Measurements from ENCODE around the gene MID2. TPM values are rescaled to one million over a fixed set of nuclear protein-coding genes. Genes with fewer than 3 reads are reported as not detected.

Gene MID2
- total RNA-seq, 2 experiments from 2014 or later, result 9.0 to 9.7 TPM

Other genes starting within 250 kb of the MID2 start
- 100 to 1,000 TPM; 132 to 141 TPM for gene PRPS1, start 197.4 kb upstream of the MID2 start, total RNA-seq
- gene TSC22D3, start 50.1 kb upstream of the MID2 start, total RNA-seq, result 10 to 100 TPM; 26.0 to 28.2 TPM
- not detected for gene NCBP2L, start 48.1 kb upstream of the MID2 start, total RNA-seq
- gene TEX13B, start 156.5 kb downstream of the MID2 start, total RNA-seq, result not detected
- 1 to 10 TPM; 1.1 to 1.2 TPM for gene VSIG1, start 219.2 kb downstream of the MID2 start, total RNA-seq

Data from activated CD4-positive, alpha-beta memory T cell treated with anti-CD3 and anti-CD28 coated beads for 36 hours (primary cell).